ENCODE data around the gene A4GALT. TPM values are rescaled to one million over a fixed set of nuclear protein-coding genes. Genes with fewer than 3 reads are reported as not detected.

The A4GALT gene
- total RNA-seq, 1 donor from 2014 or later: 32.8 TPM

GRCh38 chr22:42693763-42694683, 26.6 kb downstream of the A4GALT start:
- peaks cover 38% of the 10 kb centered on the region for H3K4me1 Mint-ChIP-seq (ENCODE audit: unreplicated experiment)
- H3K27ac Mint-ChIP-seq (ENCODE audit: unreplicated experiment): no peak overlapping the region
- DNase-seq (ENCODE audit: extremely low spot score, unreplicated experiment): no peak
- no peaks in the 10 kb centered on the region for H3K9me3 Mint-ChIP-seq (ENCODE audit: unreplicated experiment)
- no peak for TF ChIP-seq CTCF (IDR thresholded peaks at IDR 0.05)
- H3K4me3 Mint-ChIP-seq (ENCODE audit: unreplicated experiment): no peak overlapping the region
- H3K36me3 Mint-ChIP-seq (ENCODE audit: unreplicated experiment): peaks cover 4% of the 10 kb centered on the region
- no peaks in the 10 kb centered on the region for H3K27me3 Mint-ChIP-seq (ENCODE audit: unreplicated experiment)

GRCh38 chr22:42693055-42693762, 27.5 kb downstream of the A4GALT start:
- Mint-ChIP-seq H3K9me3 (ENCODE audit: unreplicated experiment) (no peaks in the 10 kb centered on the region), H3K4me1 (ENCODE audit: unreplicated experiment) (peaks cover 38% of the 10 kb centered on the region), H3K27ac (ENCODE audit: unreplicated experiment) (no peak overlapping the region), H3K4me3 (ENCODE audit: unreplicated experiment) (no peak overlapping the region), H3K27me3 (ENCODE audit: unreplicated experiment) (no peaks in the 10 kb centered on the region), H3K36me3 (ENCODE audit: unreplicated experiment) (peaks cover 4% of the 10 kb centered on the region)
- no peak for TF ChIP-seq CTCF (IDR thresholded peaks at IDR 0.05)
- no peak for DNase-seq (ENCODE audit: extremely low spot score, unreplicated experiment)

GRCh38 chr22:42692239-42693054, 28.2 kb downstream of the A4GALT start:
- TF ChIP-seq CTCF (IDR thresholded peaks at IDR 0.05): no peak
- no peak overlapping the region for H3K27ac Mint-ChIP-seq (ENCODE audit: unreplicated experiment)
- no peaks in the 10 kb centered on the region for H3K9me3 Mint-ChIP-seq (ENCODE audit: unreplicated experiment)
- H3K36me3 Mint-ChIP-seq (ENCODE audit: unreplicated experiment): peaks cover 4% of the 10 kb centered on the region
- H3K27me3 Mint-ChIP-seq (ENCODE audit: unreplicated experiment): no peaks in the 10 kb centered on the region
- H3K4me1 Mint-ChIP-seq (ENCODE audit: unreplicated experiment): peaks cover 40% of the 10 kb centered on the region
- no peak overlapping the region for H3K4me3 Mint-ChIP-seq (ENCODE audit: unreplicated experiment)
- no peak for DNase-seq (ENCODE audit: extremely low spot score, unreplicated experiment)

- Mint-ChIP-seq H3K27me3 (ENCODE audit: unreplicated experiment) (no peaks in the 10 kb centered on the region), H3K27ac (ENCODE audit: unreplicated experiment) (peak overlapping the region; percentile 14), H3K4me3 (ENCODE audit: unreplicated experiment) (no peak overlapping the region), H3K36me3 (ENCODE audit: unreplicated experiment) (peaks cover 8% of the 10 kb centered on the region), H3K9me3 (ENCODE audit: unreplicated experiment) (no peaks in the 10 kb centered on the region), H3K4me1 (ENCODE audit: unreplicated experiment) (peaks cover 40% of the 10 kb centered on the region)
- DNase-seq (ENCODE audit: extremely low spot score, unreplicated experiment): no peak
- no peak for TF ChIP-seq CTCF (IDR thresholded peaks at IDR 0.05)
Observed at GRCh38 chr22:42691440-42691839, 29.2 kb downstream of the A4GALT start.

All from osteocyte (in vitro differentiated cells).